MM.1S (cell line): ENCODE results near the gene PREX1.

Source experiments
- DNase-seq: peaks from one replicate; pipeline ENCODE4 v3.0.0-alpha.2; 2015
- H2AFZ ChIP-seq: fragments of 300-600 bp; sonication (generic); 2 replicates; pipeline ENCODE4 v1.6.0; 2016; ENCODE audit warnings: antibody characterized with exemption, low read length
- H3F3A ChIP-seq: fragments of 300-600 bp; sonication (generic); 2 replicates; pipeline ENCODE4 v1.6.1; 2016; ENCODE audit warnings: mild to moderate bottlenecking, antibody characterized with exemption, low read length, moderate library complexity, mixed read lengths; ENCODE audit not compliant: insufficient read depth
- H3K27ac ChIP-seq: fragments of 300-600 bp; sonication (generic); 2 replicates; pipeline ENCODE4 v1.5.1; 2016; ENCODE audit warnings: mild to moderate bottlenecking, low read length
- H3K27me3 ChIP-seq: fragments of 300-600 bp; sonication (generic); replicated peaks from 2 replicates; pipeline ENCODE4 v1.6.0; 2016; ENCODE audit warnings: low read length; ENCODE audit not compliant: insufficient read depth
- H3K36me3 ChIP-seq: fragments of 300-600 bp; sonication (generic); replicated peaks from 2 replicates; pipeline ENCODE4 v1.6.1; 2016; ENCODE audit warnings: mild to moderate bottlenecking, low read length, mixed read lengths; ENCODE audit not compliant: insufficient read depth
- H3K4me1 ChIP-seq: fragments of 300-600 bp; sonication (generic); 2 replicates; pipeline ENCODE4 v1.6.1; 2016; ENCODE audit warnings: low read length, mixed read lengths
- H3K4me2 ChIP-seq: fragments of 300-600 bp; sonication (generic); 2 replicates; pipeline ENCODE4 v1.6.0; 2016; ENCODE audit warnings: low read depth, low read length
- H3K4me3 ChIP-seq: fragments of 300-600 bp; sonication (generic); 2 replicates; pipeline ENCODE4 v1.5.1; 2016; ENCODE audit warnings: low read length, mixed read lengths
- H3K79me2 ChIP-seq: fragments of 300-600 bp; sonication (generic); 2 replicates; pipeline ENCODE4 v1.6.1; 2016; ENCODE audit warnings: mixed run types, low read length, mixed read lengths
- H3K9ac ChIP-seq: fragments of 300-600 bp; sonication (generic); 2 replicates; pipeline ENCODE4 v1.6.1; 2016; ENCODE audit warnings: low read length, mixed read lengths
- H3K9me2 ChIP-seq: fragments of 300-600 bp; sonication (generic); replicated peaks from 2 replicates; pipeline ENCODE4 v1.6.1; 2016; ENCODE audit warnings: mild to moderate bottlenecking, low read length, mixed read lengths; ENCODE audit not compliant: insufficient read depth
- H3K9me3 ChIP-seq: fragments of 300-600 bp; sonication (generic); replicated peaks from 2 replicates; pipeline ENCODE4 v1.6.1; 2016; ENCODE audit warnings: mild to moderate bottlenecking, low read length, mixed read lengths; ENCODE audit not compliant: insufficient read depth
- H4K20me1 ChIP-seq: fragments of 300-600 bp; sonication (generic); 2 replicates; pipeline ENCODE4 v1.6.1; 2016; ENCODE audit warnings: mild to moderate bottlenecking, low read length, moderate library complexity, mixed read lengths; ENCODE audit not compliant: insufficient read depth
- CTCF ChIP-seq: fragments of 300-600 bp; sonication (generic); IDR thresholded peaks from 2 replicates; pipeline ENCODE4 v1.5.1; 2016; ENCODE audit warnings: antibody characterized with exemption, low read length, mixed read lengths
- EZH2 ChIP-seq: fragments of 300-600 bp; sonication (generic); optimal IDR thresholded peaks from 2 replicates; pipeline ENCODE3; 2017; ENCODE audit warnings: low read depth, mild to moderate bottlenecking, antibody characterized with exemption, low read length, mixed read lengths
- EZH2phosphoT487 ChIP-seq: fragments of 300-600 bp; sonication (generic); IDR thresholded peaks from 2 replicates; pipeline ENCODE4 v1.6.1; 2018; ENCODE audit warnings: antibody characterized with exemption, low read length

PREX1 gene

GRCh38 chr20:48748556-48748955 is 79.2 kb downstream of the PREX1 start:
- Histone ChIP-seq H2AFZ (no peak overlapping the region), H3K27me3 (no peaks in the 10 kb centered on the region), H3K4me2 (no peak overlapping the region), H3K4me3 (no peak overlapping the region), H3K9ac (no peak overlapping the region), H3K9me3 (no peaks in the 10 kb centered on the region), H3K79me2 (no peaks in the 10 kb centered on the region), H3K9me2 (no peaks in the 10 kb centered on the region), H3K36me3 (no peaks in the 10 kb centered on the region), H3F3A (no peaks in the 10 kb centered on the region), H3K4me1 (no peaks in the 10 kb centered on the region), H4K20me1 (no peaks in the 10 kb centered on the region), H3K27ac (no peak overlapping the region)
- DNase-seq, result no peak
- no peak for TF ChIP-seq CTCF
- TF ChIP-seq EZH2phosphoT487, result no peak
- TF ChIP-seq EZH2, result no peak

DNA sequence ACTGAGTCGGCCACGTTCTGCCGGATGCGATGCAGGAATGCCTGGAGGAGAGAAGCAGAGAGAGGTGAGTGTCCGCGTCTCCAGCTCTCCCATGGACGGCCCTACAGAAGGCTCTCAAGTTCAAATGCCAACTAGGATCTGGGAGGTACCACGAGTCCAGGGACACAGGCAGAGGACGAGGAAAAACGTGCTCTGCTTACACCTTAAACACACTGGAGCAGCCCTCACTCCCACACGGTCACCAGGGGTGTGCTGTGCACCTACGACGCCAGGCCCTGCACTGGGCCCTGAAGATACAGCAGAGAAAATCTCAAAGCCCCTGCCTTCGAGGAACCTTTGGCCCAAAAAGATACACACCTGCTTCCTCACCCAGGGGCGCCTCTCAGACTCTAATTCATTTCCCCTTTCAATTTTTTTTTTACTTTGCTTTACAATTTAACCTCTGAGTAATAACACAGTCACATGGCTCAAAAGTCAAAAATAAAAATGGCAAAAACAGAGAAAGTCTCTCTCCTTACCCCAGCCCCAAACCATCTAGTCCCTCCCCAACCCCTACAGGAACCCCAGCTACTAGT is 79.9 kb downstream of the PREX1 start:
- H3K79me2 ChIP-seq, result no peaks in the 10 kb centered on the region
- H3K36me3 ChIP-seq, result no peaks in the 10 kb centered on the region
- H2AFZ ChIP-seq, result no peak overlapping the region
- TF ChIP-seq EZH2 (no peak), CTCF (no peak), EZH2phosphoT487 (no peak)
- H4K20me1 ChIP-seq, result no peaks in the 10 kb centered on the region
- no peaks in the 10 kb centered on the region for H3K4me1 ChIP-seq
- no peak overlapping the region for H3K4me2 ChIP-seq
- no peaks in the 10 kb centered on the region for H3K9me2 ChIP-seq
- H3K9ac ChIP-seq, result no peak overlapping the region
- no peaks in the 10 kb centered on the region for H3K9me3 ChIP-seq
- H3K27me3 ChIP-seq, result no peaks in the 10 kb centered on the region
- no peak for DNase-seq
- H3F3A ChIP-seq, result no peaks in the 10 kb centered on the region
- H3K4me3 ChIP-seq, result no peak overlapping the region
- H3K27ac ChIP-seq, result no peak overlapping the region

GRCh38 chr20:48745330-48745729 is 82.5 kb downstream of the PREX1 start:
- Histone ChIP-seq H3K79me2 (no peaks in the 10 kb centered on the region), H3F3A (no peaks in the 10 kb centered on the region), H3K9me2 (no peaks in the 10 kb centered on the region), H2AFZ (no peak overlapping the region), H3K36me3 (no peaks in the 10 kb centered on the region), H3K27ac (no peak overlapping the region), H3K27me3 (no peaks in the 10 kb centered on the region), H3K9ac (no peak overlapping the region), H4K20me1 (no peaks in the 10 kb centered on the region), H3K9me3 (no peaks in the 10 kb centered on the region), H3K4me3 (no peak overlapping the region), H3K4me2 (no peak overlapping the region), H3K4me1 (no peaks in the 10 kb centered on the region)
- DNase-seq, result no peak
- TF ChIP-seq EZH2, result no peak
- TF ChIP-seq CTCF, result no peak
- TF ChIP-seq EZH2phosphoT487, result no peak
